SW480 (cell line): ENCODE data around the gene FAM83D.

Experiments used
- DNase-seq: peaks from one replicate; pipeline ENCODE4 v3.0.0-alpha.2; 2016; ENCODE audit warnings: low spot score

FAM83D gene

GRCh38 chr20:38926142-38926933, at the start of gene FAM83D:
TSS of gene FAM83D (plus strand) at chr20:38926417. CDS start at chr20:38926443, 26 bp downstream.
- DNase-seq, result peak; percentile 100

- DNase-seq, result no peak
Observed at GRCh38 chr20:38877483-38877882, 48.7 kb upstream of the FAM83D start.

GRCh38 chr20:38878866-38879265, 47.4 kb upstream of the FAM83D start:
- DNase-seq, result no peak

- peak; percentile 65 for DNase-seq
Observed at GRCh38 chr20:38880952-38881735, 45.1 kb upstream of the FAM83D start.

- no peak for DNase-seq
Observed at GRCh38 chr20:38881806-38882440, 44.3 kb upstream of the FAM83D start.

- no peak for DNase-seq
Observed at GRCh38 chr20:38882600-38882999, 43.6 kb upstream of the FAM83D start.

GRCh38 chr20:38883081-38883980, 42.9 kb upstream of the FAM83D start:
- no peak for DNase-seq

- no peak for DNase-seq
Observed at GRCh38 chr20:38883981-38884733, 42.1 kb upstream of the FAM83D start.

GRCh38 chr20:38885357-38885756, 40.9 kb upstream of the FAM83D start:
- DNase-seq, result no peak

- no peak for DNase-seq
Observed at GRCh38 chr20:38888059-38888831, 38.0 kb upstream of the FAM83D start.

- DNase-seq, result no peak
Observed at GRCh38 chr20:38889050-38889449, 37.2 kb upstream of the FAM83D start.

- DNase-seq, result no peak
Observed at GRCh38 chr20:38889792-38890496, 36.3 kb upstream of the FAM83D start.

- DNase-seq, result no peak
Observed at GRCh38 chr20:38890497-38890818, 35.8 kb upstream of the FAM83D start.

GRCh38 chr20:38892091-38892981, 33.9 kb upstream of the FAM83D start:
- DNase-seq, result no peak

- no peak for DNase-seq
Observed at GRCh38 chr20:38893056-38893564, 33.1 kb upstream of the FAM83D start.

GRCh38 chr20:38893565-38894090, 32.6 kb upstream of the FAM83D start:
- DNase-seq, result peak; percentile 78

GRCh38 chr20:38894091-38894847, 31.9 kb upstream of the FAM83D start:
- peak; percentile 44 for DNase-seq
